IMR-90 (cell line): ENCODE data around the gene CCDC7. TPM values are rescaled to one million over a fixed set of nuclear protein-coding genes. Genes with fewer than 3 reads are reported as not detected.
A peak's percentile ranks its signal among the peaks of the same experiment; 100 is the strongest.

Experiments
- ATAC-seq: fragments of 200-7000 bp; cut with Tn5 transposase; 2 replicates; pipeline ENCODE4 v1.9.1; 2020; ENCODE audit warnings: low read depth, mild to moderate bottlenecking, moderate library complexity
- BruUV-seq: library from RNA; stranded (reverse); fragments of 400-500 nt; replicated peaks from 2 replicates; lab custom pipeline; 2021; lab: Mats Ljungman, UMichigan
- CTCF ChIA-PET: fragments of 300-600 bp; formaldehyde crosslinking; extraction: SDS; loops from one replicate; lab custom pipeline; 2021; ENCODE audit warnings: antibody characterized with exemption; lab: Yijun Ruan, JAX
- POLR2A ChIA-PET: fragments of 300-600 bp; sonication (Branson Sonifier 250); formaldehyde crosslinking; loops from one replicate; lab custom pipeline; 2022; ENCODE audit warnings: antibody characterized with exemption; ENCODE audit not compliant: unreplicated experiment; lab: Charles Lee
- DNase-seq: peaks from one replicate; pipeline ENCODE4 v3.0.0; 2013
- H2AFZ ChIP-seq: replicated peaks from 2 replicates; pipeline ENCODE3; 2013; ENCODE audit warnings: low read length, mild to moderate bottlenecking; ENCODE audit not compliant: poor library complexity
- H2AK5ac ChIP-seq: 2 replicates; pipeline ENCODE4 v1.6.1; 2013; ENCODE audit warnings: low read depth, low read length, inconsistent platforms
- H2AK9ac ChIP-seq: replicated peaks from 2 replicates; pipeline ENCODE3; 2013; ENCODE audit warnings: mild to moderate bottlenecking, low read depth, low read length, moderate library complexity; ENCODE audit not compliant: poor library complexity
- H2BK120ac ChIP-seq: 2 replicates; pipeline ENCODE4 v1.6.1; 2013; ENCODE audit warnings: low read depth, low read length, inconsistent platforms
- H2BK15ac ChIP-seq: 3 replicates; pipeline ENCODE4 v1.6.1; 2013; ENCODE audit warnings: low read depth, low read length, inconsistent platforms
- H2BK20ac ChIP-seq: 2 replicates; pipeline ENCODE4 v1.6.1; 2013; ENCODE audit warnings: low read depth, mild to moderate bottlenecking, inconsistent platforms, low read length, moderate library complexity
- H2BK5ac ChIP-seq: 2 replicates; pipeline ENCODE4 v1.6.1; 2013; ENCODE audit warnings: mild to moderate bottlenecking, low read depth, low read length, inconsistent platforms; ENCODE audit not compliant: poor library complexity, severe bottlenecking
- H3K14ac ChIP-seq: replicated peaks from 2 replicates; pipeline ENCODE4 v1.6.1; 2013; ENCODE audit warnings: low read depth, low read length, inconsistent platforms
- H3K18ac ChIP-seq: 2 replicates; pipeline ENCODE4 v1.6.1; 2013; ENCODE audit warnings: low read depth, low read length, control low read depth
- H3K23ac ChIP-seq: 2 replicates; pipeline ENCODE4 v1.6.1; 2013; ENCODE audit warnings: low read depth, low read length, inconsistent platforms
- H3K27ac ChIP-seq: 2 replicates; pipeline ENCODE4 v1.5.1; 2013; ENCODE audit warnings: mild to moderate bottlenecking, control low read depth, low read length; ENCODE audit not compliant: insufficient read depth
- H3K27me3 ChIP-seq: 2 replicates; pipeline ENCODE4 v1.6.1; 2013; ENCODE audit warnings: low read length; ENCODE audit not compliant: control insufficient read depth, insufficient read depth
- H3K36me3 ChIP-seq: 2 replicates; pipeline ENCODE4 v1.6.1; 2013; ENCODE audit warnings: low read length, mixed read lengths; ENCODE audit not compliant: control insufficient read depth, insufficient read depth
- H3K4ac ChIP-seq: 2 replicates; pipeline ENCODE4 v1.6.1; 2013; ENCODE audit warnings: low read depth, low read length, inconsistent platforms
- H3K4me1 ChIP-seq: 2 replicates; pipeline ENCODE4 v1.6.1; 2013; ENCODE audit warnings: low read length, mixed read lengths; ENCODE audit not compliant: control insufficient read depth, insufficient read depth
- H3K4me2 ChIP-seq: 2 replicates; pipeline ENCODE4 v1.6.1; 2013; ENCODE audit warnings: low read depth, mild to moderate bottlenecking, control low read depth, low read length, moderate library complexity
- H3K4me3 ChIP-seq: 2 replicates; pipeline ENCODE4 v1.5.1; 2013; ENCODE audit warnings: low read depth, mild to moderate bottlenecking, control low read depth, low read length, moderate library complexity; ENCODE audit not compliant: insufficient read depth
- H3K56ac ChIP-seq: 2 replicates; pipeline ENCODE4 v1.6.1; 2013; ENCODE audit warnings: low read length, inconsistent platforms; ENCODE audit not compliant: insufficient read depth; ENCODE audit errors: extremely low read depth
- H3K79me1 ChIP-seq, 2 experiments: 2 replicates each; pipeline ENCODE4 v1.6.1; 2013; ENCODE audit warnings: low read length in 2 of 2, inconsistent platforms in 1 of 2, low read depth in 1 of 2
- H3K9ac ChIP-seq: 2 replicates; pipeline ENCODE4 v1.6.1; 2013; ENCODE audit warnings: low read depth, low read length, control low read depth
- H3K9me1 ChIP-seq: 2 replicates; pipeline ENCODE4 v1.6.1; 2013; ENCODE audit warnings: low read length, inconsistent platforms; ENCODE audit not compliant: insufficient read depth
- H3K9me3 ChIP-seq: 2 replicates; pipeline ENCODE4 v1.6.1; 2013; ENCODE audit warnings: low read length; ENCODE audit not compliant: control insufficient read depth, insufficient read depth
- H4K20me1 ChIP-seq: 2 replicates; pipeline ENCODE4 v1.6.1; 2013; ENCODE audit warnings: low read length, inconsistent platforms; ENCODE audit not compliant: insufficient read depth
- H4K5ac ChIP-seq: 2 replicates; pipeline ENCODE4 v1.6.1; 2013; ENCODE audit warnings: mild to moderate bottlenecking, low read depth, low read length, control low read depth
- H4K8ac ChIP-seq, 2 experiments: 2 replicates each; pipeline ENCODE4 v1.6.1; 2013; ENCODE audit warnings: low read depth in 2 of 2, low read length in 2 of 2, control low read depth in 1 of 2, inconsistent platforms in 1 of 2
- H4K91ac ChIP-seq: 2 replicates; pipeline ENCODE4 v1.6.1; 2013; ENCODE audit warnings: low read depth, low read length, inconsistent platforms; ENCODE audit not compliant: insufficient read depth
- CHD1 ChIP-seq: IDR thresholded peaks from 2 replicates; pipeline ENCODE4 v1.6.1; 2012; ENCODE audit warnings: low read depth, low read length, improper control_type of control experiment
- WGBS, 2 experiments: methylation state at CpG; one replicate each; pipeline versions ENCODE4 v1.1.5 to v1.1.7; 2013; ENCODE audit warnings: missing lambda C conversion rate in 2 of 2; ENCODE audit not compliant: insufficient read length in 1 of 2; ENCODE audit errors: extremely low coverage in 2 of 2; 5-methylcytosine and 5-hydroxymethylcytosine counted together
- dilution Hi-C: fragments of 300-500 bp; cut with HindIII; formaldehyde crosslinking; loops from one replicate; pipeline ENCODE4 v1.14.3; 2018; ENCODE audit warnings: low sequenced_read_pairs; ENCODE audit not compliant: unreplicated experiment
- in situ Hi-C: fragments of 300-500 bp; cut with MboI; formaldehyde crosslinking; loops from 3 replicates; pipeline ENCODE4 v1.14.3; 2019; ENCODE audit warnings: low sequenced_read_pairs, inconsistent platforms, mixed read lengths
- intact Hi-C: fragments of 100-400 bp; cut with micrococcal nuclease; formaldehyde crosslinking; loops from 2 replicates; pipeline ENCODE4 v1.10.0; 2022
- polyA plus RNA-seq, 3 experiments: library from polyadenylated mRNA; depleted of rRNA; stranded (reverse); fragments of >200 nt; gene quantifications; 2 replicates each; pipeline ENCODE4 v1.2.3, GENCODE V29; 2012; ENCODE audit warnings: low replicate concordance in 1 of 3
- total RNA-seq: library from RNA; depleted of rRNA; stranded (reverse); fragments of >200 nt; gene quantifications from 2 replicates; pipeline ENCODE4 v1.2.3, GENCODE V29; 2012

The CCDC7 gene
- total and polyA plus RNA-seq, 2 of the 4 experiments (the other 2 are of a cell fraction) = 0.74 to 4.3 TPM

DNA sequence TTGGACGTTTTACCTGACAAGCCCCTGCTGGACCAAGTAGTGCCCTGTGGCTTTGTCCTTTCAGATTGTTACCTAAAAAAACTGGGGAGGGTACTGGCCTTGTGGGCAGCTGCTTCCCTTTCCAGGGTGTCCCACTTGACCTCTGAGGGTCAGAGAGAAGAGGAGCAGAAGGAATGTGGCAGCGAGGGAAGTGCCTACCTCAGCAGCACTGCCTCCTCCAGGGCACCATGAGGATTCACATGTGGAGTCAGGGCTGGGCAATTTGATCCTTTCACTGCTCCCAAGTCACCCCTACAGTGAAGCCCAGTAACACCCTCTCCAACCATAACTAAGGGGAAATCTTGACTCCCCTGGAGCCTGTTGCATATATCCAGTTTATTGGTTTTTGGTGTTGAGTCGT lies 447.5 kb downstream of the CCDC7 start:
- no peak for DNase-seq
- H3K4me1 ChIP-seq = no peaks in the 10 kb centered on the region
- H4K5ac ChIP-seq = peak overlapping the region; percentile 63; the same call in 1 of the 2 replicates
- CTCF ChIA-PET = no interaction called here
- POLR2A ChIA-PET = interaction anchor here (0.6 kb wide), 1 partner anchor 39 kb away, joined by 3 read pairs; no protein-coding TSS in a partner anchor
- no peak overlapping the region for H2BK120ac ChIP-seq
- H3K36me3 ChIP-seq = peaks cover 13% of the 10 kb centered on the region
- H3K4me3 ChIP-seq = no peak overlapping the region
- no peak overlapping the region for H4K91ac ChIP-seq
- no peak overlapping the region for H2BK20ac ChIP-seq
- no peak overlapping the region for H3K27ac ChIP-seq
- ATAC-seq = no peak
- H4K8ac ChIP-seq = no peak overlapping the region
- no peaks in the 10 kb centered on the region for H3K9me3 ChIP-seq
- no peak overlapping the region for H3K23ac ChIP-seq
- H3K9me1 ChIP-seq = peaks cover 11% of the 10 kb centered on the region; the same call in 1 of the 2 replicates
- no peak overlapping the region for H3K4me2 ChIP-seq
- no peak overlapping the region for H3K18ac ChIP-seq
- H4K20me1 ChIP-seq = no peaks in the 10 kb centered on the region; the same call in 1 of the 2 replicates
- H2BK15ac ChIP-seq = no peak overlapping the region
- dilution Hi-C loops = no loop called here
- TF ChIP-seq CHD1 = no peak
- H3K9ac ChIP-seq = no peak overlapping the region
- in situ Hi-C loops = no loop called here
- H2AK9ac ChIP-seq = no peak overlapping the region
- H2AK5ac ChIP-seq = no peak overlapping the region
- intact Hi-C loops = no loop called here
- no peak overlapping the region for H2AFZ ChIP-seq
- H2BK5ac ChIP-seq = no peak overlapping the region
- H3K14ac ChIP-seq = no peak overlapping the region
- no TSS peak for BruUV-seq
- no peak overlapping the region for H3K56ac ChIP-seq
- H3K79me1 ChIP-seq = peaks cover 10 to 26% of the 10 kb centered on the region in 2 experiments
- no peaks in the 10 kb centered on the region for H3K27me3 ChIP-seq
- no CpG with 5 or more reads among the region's 3 CpGs for WGBS, 2 experiments
- no peak overlapping the region for H3K4ac ChIP-seq
